Right renal cortex interstitium (tissue), 3 donors: ENCODE results near the gene CLCN1. TPM values are rescaled to one million over a fixed set of nuclear protein-coding genes. Genes with fewer than 3 reads are reported as not detected.

Experiments
- DNase-seq, 3 donors: peaks; one replicate each; pipeline ENCODE4 v3.0.0-alpha.2; 2013; ENCODE audit warnings: low read depth in 3 of 3, low spot score in 2 of 3
- polyA plus RNA-seq, 3 donors: library from polyadenylated mRNA; unstranded; fragments of 120-200 nt; gene quantifications; one replicate each; pipeline ENCODE4 v1.2.1, GENCODE V29; 2013; ENCODE audit not compliant: insufficient read length in 3 of 3

Gene CLCN1
- polyA plus RNA-seq, 3 donors: 0.08 to 0.10 TPM; not detected in 1

DNA sequence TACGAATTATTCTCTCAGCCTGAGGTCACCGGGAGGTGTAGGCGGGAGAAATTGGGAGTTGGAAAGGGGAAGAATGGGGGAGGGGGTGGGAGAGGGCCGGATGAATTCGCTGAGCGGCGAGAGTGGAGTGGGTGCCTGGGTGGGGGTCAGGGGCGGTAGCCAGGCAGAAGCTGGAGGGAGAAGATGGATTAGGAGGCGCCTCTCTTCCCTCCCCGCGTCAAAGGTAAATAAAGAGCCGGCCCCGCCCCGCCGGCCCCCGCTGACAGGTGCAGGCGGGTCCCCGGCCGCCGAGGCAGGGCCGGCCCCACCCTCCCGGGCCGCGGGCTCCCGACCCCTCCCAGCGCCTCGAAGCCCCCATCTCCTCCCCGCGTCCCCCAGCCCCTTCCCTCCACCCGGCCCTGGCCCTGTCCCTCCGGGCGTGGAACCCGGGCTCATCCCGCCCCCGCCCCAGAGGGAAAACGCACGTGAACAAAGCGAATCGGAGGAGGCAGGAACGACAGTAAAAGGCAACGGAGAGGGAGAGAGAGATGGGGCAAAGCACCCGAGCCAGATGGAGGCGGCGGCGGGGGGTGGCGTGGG lies 45.7 kb downstream of the CLCN1 start:
- DNase-seq: no peak

DNA sequence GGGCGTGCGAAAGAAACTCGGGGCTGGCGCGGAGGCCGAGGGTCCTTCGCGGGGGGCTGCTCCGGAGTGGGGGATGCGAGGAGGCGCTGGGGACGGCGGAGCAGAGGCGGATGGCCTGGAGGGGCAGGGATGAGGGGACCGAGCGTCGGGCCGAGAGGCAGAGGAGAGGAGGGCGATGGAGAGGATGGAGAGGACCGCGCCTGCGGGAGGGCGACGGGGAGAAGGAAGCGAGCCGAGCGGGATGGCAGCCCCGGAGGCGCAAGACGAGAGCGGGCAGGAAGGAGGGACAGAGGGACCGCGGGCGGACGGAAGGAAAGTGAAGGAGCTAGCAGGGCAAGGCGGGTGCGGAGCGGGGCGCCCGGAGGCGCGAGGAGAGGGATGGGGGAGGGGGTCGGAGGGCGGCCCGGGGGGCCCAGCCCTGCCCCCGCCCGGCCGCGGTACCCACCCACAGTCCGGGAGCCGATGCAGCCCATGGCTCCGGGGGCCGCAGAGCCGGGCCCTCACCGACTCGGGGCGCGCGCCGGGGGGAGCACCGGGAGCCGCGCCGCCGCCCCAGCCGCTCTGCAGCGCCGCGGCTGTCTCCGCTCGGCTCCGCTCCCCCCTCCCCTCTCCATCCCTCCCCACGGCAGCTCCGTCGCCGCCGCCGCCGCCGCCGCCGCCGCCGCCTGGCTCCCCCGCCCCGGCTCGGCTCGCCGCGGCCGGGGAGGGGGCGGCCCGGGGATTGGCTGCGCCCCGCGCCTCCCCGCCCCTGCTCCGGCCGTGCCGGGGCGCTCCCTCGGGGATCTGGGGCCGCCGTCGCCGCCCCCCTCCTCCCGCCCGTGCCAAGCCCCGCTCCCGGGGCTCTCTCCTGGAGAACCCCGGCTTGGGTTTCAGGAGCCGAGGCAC lies 46.5 kb downstream of the CLCN1 start, which contains the start of gene FAM131B:
TSS of gene FAM131B (minus strand) at position 583 of the 885 bp plus-strand sequence. CDS start at position 473, 110 bp downstream.
- DNase-seq: no peak

DNA sequence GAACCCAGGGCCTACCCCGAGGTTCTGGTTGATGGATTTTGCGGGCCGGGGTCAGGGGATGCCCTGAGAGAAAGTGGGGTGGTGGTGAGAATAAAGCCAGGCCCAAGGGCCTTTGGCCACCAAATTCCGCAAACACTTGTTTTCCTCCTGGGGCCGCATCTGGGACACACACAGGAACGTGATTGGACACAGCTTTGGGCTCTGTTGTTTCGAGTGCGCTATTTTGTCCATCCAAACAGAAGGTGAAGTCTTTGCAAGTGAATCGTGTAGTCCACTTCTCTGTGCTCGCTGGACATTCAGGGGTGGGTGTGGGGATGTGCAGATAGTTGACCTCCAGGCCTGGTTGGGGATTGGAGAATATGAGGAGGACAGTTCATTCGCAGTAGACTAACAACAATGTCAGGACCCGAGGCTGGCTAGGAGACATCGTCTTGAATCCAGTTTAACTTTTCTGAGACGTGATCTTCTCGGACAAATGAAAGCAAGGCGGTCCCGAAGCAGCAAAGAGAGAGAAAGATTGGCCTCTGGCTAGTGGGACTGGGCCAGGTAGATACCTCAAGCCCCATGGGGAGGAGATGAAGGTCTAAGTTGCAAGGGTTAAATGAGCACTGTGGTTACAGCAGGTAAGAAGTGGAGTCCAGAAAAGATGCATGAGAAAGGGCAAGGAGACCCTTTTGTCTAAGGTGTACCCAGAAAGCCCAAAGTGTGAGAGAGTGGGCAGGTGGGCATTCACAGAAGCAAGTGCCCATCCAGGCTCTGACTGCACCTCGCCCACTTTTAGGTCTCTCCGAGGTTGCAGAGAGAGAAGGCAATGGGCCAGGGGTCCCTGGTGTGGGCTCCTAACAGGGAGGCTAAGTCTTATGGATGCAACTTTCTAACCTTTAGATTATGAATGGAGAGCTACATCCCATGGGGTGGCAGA lies 47.4 kb downstream of the CLCN1 start:
- no peak for DNase-seq

DNA sequence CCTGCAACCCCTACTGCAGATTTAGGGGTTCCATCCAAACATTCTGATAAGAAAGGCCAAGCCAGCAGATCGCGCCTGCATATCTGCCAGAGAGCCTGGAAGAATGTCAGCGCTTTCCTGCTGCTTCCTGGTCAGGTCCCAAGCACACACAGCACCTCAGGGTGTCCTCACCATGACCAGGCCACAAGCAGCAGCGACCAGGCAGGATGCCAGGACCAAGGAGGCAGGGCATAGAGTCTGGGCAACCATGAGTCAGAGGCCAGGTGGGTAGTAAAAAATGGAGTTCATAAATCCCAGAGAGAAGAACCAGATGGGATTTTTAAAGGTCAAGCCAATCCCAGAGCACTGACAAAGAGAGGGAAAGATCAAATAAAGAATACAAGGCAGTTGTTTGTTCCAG lies 52.1 kb downstream of the CLCN1 start:
- DNase-seq: no peak

DNA sequence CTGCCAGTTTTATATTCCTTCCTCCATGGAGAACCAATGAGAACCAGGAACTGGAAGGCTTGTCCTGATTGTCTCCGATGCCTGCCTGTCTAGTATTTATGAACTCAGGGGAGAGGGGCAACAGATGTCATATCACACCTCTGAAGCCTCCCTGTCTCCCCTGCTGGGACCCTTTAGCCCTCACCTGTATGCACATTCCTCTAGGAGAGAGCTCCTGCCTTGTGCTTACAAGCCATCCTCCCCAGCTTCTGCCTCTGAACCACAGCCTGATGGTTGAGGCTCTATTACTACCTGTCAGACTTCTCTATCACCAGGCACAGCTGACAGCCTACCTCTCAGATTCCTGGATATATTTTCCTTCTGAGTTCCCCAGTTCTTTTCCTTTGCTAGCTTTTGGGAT lies 52.5 kb downstream of the CLCN1 start:
- DNase-seq: no peak

DNA sequence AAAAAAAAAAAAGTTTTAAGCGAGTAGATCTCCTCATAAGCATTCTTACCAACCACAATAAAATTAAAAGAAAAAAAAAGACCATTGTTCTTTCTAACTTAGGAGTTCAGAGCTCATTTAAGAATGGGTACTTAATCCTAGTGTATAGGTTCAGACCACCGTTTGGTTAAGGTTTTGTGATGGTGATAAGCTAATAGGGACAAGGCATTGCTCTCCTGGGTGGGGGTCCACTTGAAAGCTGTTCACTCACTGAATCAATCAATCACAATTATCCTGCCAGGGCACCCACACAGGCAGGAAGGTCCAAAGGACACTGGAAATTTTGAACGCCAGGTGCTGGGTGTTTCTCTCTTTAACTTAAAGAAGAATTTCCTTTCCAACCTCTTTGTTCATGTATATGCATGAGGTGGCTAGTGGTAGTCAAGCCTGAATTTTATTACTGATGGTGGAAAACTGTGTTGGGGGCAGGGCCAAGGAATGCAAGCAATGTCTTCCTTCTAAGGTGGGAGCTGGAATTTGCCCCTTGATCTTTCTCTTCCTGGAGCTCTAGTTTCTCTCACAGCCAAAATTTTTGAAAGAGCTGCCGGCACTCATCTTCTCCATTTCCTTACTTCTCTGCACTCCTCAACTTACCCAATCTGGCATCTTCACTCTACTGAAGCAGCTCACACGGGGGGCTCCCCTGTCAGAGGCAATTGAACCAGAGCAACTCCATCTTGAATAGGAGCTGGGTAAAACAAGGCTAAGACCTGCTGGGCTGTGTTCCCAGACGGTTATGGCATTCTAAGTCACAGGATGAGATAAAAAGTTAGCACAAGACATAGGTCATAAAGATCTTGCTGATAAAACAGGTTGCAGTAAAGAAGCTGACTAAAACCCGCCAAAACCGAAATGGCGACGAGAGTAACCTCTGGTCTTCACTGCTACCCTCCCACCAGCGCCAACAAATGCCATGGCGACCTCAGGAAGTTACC lies 54.1 kb downstream of the CLCN1 start:
- no peak for DNase-seq

DNA sequence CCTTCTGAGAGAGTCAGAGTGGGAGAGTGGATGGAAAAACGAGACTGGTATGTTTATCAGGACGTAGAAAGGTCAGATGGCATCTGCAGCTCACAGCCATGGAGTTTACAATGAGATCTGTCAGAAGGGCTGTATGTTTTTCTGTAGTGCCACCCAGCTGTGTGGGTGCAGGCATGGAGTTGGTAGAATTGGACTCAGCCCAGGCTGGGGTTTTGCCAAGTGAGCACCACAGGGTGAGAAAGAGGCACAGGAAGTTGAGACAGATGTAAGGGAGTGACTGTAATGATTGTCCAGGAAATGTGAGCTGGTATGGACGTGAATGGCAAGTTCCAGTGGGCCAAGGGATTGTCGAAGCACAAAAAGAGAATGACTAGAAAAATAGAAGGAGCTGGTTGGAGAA lies 56.2 kb downstream of the CLCN1 start:
- DNase-seq: no peak

DNA sequence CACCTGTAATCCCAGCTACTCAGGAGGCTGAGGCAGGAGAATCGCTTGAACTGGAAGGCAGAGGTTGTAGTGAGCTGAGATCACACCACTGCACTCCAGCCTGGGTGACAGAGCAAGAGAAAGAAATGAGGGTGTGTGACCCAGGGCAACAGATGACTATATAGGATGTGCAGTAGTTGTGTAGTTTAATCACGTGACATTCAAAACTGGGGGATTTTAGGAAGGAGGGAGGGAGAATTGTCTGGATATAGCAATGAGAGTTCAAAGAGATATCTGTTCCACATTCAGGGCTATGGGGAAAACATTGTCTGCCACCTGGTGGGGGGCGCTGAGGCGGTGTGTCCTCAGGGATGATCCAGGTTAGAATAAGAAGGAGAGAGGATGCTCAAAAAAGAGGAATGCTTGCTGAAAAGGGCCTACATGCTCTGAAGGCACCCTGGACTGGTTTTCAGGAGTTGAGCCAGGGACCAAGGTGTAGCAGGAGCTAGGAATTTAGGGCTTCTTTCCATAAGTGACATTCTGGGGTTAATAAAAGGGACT lies 57.4 kb downstream of the CLCN1 start:
- DNase-seq: no peak

DNA sequence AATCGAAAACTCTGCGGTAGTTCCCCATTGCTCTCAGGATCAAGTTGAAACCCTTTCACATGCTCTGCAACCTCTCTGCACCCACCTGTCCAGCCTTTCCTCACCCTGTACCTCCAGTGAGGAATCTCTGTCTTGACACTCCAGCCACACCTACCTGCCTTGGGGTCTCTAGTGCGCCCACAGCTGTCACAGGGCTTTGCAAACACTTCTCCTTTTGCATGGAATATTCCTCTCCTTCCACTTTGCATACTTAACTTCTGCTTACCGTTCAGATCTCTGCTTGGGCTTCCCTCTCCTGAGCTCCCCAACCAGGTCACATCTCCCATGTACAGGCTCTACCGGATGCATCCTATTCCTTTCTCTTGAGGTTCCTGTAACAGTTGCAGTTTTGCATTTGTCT lies 58.6 kb downstream of the CLCN1 start:
- DNase-seq: no peak

DNA sequence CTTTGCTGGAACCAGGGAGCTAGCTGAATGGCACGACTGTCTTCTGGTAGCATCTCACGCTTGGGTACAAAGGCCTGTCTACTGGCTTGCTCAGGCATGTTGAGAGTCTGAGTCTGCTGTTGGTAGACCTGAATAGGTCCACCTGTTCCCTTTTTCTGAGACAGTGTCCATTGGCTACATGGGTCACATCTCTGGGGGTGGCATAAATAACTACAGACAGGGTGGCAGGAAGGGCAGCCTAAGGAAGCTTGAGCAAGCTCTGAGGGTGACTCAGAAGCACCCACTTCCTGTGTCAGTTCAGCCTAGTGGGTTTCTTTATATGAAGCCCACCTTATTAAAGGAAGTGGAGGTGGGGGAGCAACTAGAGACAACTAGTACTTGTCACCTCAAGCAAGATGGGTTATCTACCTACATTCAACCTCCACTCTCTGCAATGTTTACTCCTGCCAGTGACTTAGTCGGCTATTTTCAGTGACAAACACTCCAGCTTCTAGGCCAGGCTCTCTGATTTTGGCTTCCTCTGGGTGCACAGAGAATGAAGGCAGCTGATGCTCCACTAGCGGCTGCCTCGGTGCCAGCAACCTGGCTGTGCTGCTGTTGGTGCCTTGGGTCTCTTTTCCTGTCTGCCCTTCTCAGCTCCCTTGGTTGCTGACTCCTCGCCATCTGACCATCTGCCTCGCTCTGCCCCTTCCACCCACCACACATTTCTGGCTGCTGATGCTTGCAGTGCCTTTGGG lies 59.6 kb downstream of the CLCN1 start:
- no peak for DNase-seq

DNA sequence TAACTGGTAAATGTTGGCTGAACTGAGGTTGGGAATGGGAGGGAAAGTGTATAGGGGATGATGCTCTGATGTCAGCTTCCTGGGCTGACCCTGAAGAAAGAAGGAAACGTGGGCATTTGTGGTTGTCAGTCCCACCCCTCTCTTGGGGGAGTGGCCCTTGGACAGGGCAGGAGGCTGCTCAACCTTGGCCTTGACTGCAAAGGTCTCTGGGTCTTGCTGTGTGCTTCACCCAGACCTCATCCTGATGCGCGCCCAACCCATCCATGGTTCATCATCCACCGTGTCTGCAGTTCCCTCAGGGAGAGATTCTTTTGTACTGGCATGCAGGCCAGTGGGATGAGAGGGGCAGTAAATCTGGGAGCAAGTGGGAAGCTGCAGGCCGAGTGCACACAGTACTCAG lies 60.5 kb downstream of the CLCN1 start:
- no peak for DNase-seq

DNA sequence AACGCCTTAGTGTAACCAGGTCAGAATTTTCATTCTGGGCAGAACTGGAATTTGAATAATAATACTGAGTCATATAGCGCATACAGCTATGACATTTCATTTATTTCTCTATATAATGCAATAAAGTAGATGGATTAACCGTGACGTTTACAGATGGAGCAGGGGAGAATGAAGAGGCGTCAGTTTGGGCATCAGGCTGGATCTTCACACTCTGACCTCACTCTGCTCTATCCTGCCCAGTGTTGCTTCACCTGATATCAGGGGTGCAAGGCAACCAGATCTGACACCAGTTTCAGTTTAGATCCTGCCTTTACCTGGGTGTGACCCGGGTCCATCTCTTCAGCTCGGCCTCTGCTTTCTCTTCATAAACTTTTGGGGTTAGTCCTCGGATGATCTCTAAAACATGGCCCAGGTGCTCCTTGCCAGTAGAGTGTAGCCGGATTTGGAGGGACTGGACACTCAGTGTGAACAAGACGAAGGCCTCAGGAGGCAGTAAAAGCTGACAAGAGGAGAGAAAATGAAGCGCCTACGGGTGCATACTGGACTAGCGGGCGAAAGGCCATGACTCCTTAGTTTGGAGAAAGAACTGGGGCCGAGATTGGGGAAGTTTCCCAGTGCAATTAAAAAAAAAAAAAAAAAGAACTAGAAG lies 63.8 kb downstream of the CLCN1 start:
- no peak for DNase-seq

DNA sequence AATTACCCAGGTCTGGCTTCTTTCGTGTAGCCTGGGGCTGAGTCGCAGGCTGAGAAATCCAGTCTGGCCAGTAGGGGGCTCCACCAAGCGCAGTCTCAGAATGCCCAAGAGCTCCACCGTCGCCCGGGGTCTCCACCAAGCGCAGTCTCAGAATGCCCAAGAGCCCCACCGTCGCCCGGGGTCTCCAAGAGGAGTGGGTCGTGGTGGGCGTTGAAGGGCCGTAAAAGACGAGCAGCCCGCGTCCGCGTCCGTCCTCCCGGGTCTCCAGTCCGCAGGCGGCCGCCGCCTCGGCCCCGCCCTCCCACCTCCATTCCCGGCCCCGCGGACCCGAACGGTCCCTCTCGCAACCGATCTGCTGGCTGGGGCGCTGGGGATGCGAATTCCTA lies 64.3 kb downstream of the CLCN1 start:
- DNase-seq: peak; percentile 81 to 85 (median 85)

DNA sequence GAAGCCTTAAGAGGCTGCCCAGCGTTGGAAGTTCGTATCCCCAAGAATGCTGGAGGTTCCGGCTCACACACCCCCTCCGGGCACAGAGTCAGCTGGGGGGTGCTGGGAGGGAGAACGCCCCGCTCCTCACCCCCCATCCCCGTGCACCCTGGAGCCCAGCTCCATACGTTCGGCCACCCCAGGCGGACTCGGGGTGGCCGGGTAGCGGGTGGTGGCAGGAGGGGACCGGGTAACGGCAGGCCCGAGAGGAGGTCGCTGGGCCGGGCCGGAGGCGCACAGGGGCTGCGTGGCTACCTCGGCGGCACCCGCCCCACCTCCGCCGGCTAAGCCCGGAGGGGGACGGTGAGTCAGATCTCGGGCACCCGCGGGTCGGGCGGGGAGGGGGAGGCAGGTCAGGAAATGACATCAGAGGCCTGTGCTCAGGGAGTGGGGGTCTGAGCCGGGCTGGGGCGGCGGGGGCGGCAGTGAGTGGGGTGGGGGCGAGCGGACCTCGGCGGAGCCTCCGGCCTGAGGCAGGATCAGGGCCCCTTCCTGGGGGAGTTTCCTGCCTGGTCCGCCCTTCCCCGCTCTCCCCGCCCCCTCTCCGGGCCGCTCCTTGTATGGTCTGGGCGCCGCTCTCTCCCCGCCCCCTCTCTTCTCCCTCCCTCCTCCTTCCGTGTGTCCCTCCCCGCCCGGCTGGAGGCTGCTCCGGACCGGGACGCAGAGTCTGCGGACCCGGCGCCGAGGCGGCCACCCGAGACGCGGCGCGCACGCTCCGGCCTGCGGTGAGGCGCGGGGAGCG lies 64.9 kb downstream of the CLCN1 start, which contains the start of gene ZYX:
TSS of gene ZYX (plus strand) at position 700 of the 781 bp plus-strand sequence. CDS start 227 bp downstream, outside the sequence.
- peak in 2 of 3 donors; percentile 76 to 81 for DNase-seq

DNA sequence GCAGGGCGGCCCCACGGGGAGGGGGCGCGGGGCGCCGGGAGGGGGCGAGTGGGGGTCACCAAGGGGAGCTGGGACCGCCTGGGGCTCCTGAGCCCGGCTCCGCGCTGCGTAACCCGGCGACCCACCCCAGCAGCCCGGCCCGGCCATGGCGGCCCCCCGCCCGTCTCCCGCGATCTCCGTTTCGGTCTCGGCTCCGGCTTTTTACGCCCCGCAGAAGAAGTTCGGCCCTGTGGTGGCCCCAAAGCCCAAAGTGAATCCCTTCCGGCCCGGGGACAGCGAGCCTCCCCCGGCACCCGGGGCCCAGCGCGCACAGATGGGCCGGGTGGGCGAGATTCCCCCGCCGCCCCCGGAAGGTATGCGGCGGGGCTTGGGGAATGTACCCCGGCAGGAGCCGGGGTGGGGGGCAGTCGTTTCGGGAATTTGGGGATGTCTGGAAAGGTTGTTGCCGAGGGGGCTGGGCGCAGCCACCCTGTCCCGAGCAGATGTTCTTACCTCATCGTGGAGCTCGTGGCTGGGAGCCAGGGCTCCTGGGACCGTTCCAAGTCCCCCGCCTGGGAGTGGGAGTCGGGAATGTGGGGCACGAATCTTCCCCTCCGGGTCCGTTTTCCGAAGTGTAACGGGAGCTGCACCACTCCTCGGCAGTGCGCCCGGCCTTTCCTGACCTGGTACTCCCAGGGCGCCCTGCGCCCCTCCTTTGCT lies 65.7 kb downstream of the CLCN1 start:
- DNase-seq: peak in 1 of 3 donors; percentile 64

DNA sequence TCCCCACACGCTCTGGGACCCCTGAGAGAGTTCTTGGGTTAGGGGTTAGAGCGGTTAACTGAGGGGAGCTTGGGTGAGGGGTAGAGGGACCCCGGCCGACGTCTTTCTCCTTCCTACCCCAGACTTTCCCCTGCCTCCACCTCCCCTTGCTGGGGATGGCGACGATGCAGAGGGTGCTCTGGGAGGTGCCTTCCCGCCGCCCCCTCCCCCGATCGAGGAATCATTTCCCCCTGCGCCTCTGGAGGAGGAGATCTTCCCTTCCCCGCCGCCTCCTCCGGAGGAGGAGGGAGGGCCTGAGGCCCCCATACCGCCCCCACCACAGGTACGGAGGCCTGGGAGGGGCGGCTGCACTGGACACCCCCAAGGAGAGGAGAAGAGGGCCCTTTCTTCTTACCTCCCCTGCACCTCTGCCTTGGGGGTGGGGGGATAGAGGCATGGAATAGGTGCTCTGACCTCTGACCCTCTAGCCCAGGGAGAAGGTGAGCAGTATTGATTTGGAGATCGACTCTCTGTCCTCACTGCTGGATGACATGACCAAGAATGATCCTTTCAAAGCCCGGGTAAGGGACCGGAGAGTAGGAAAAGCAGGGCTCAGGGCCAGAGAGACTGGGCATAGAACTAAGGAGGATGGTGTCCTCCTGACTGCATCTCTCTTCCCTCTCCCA lies 66.3 kb downstream of the CLCN1 start:
- DNase-seq: no peak
